Vagina (tissue), 2 donors: ENCODE measurements around the gene LHPP.

Experiments
- CTCF ChIP-seq, 3 experiments: fragments of 450-650 bp in 2 of 3; fragments of 200-600 bp in 1 of 3; sonication (generic) in 1 of 3; IDR thresholded peaks; one replicate each; pipeline ENCODE4 v1.5.1; 2017 to 2019; ENCODE audit warnings: antibody characterized with exemption in 3 of 3, mild to moderate bottlenecking in 2 of 3, moderate library complexity in 2 of 3
- POLR2A ChIP-seq, 2 donors: fragments of 450-650 bp; IDR thresholded peaks; one replicate each; pipeline ENCODE4 v1.6.1; 2017; ENCODE audit warnings: antibody characterized with exemption in 2 of 2, mild to moderate bottlenecking in 2 of 2, moderate library complexity in 2 of 2

DNA sequence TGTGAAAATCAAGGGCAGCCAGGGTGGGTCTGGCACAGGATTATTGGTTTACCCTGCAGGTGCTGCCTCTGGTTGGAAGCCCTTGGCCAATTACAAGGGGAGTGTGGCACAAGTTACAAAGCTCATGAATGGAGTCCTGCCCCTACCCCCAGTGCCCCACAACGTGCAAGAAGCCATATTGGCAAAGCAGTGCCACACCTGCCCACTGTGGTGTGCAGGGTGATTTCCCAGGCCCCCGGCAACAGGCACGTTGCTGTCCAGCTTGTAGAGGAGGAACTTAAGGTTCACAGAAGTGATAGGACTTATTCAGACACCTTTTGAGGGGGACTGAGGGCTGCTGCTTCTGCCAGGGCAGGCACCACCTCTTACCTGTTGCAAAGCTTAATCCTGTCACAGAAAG, 11.4 kb downstream of the LHPP start:
- TF ChIP-seq CTCF (IDR thresholded peaks at IDR 0.05) = no peak
- no peak for TF ChIP-seq POLR2A (IDR thresholded peaks at IDR 0.05)
